ENCODE results near the gene PTAR1.

The PTAR1 gene

GRCh38 chr9:69750085-69750484 lies 9.7 kb downstream of the PTAR1 start:
- no peak overlapping the region for H3K27ac ChIP-seq (ENCODE audit: low read depth, low read length)
- no peak overlapping the region for H3K4me3 ChIP-seq (ENCODE audit: low read depth, low read length)
- no peaks in the 10 kb centered on the region for H3K27me3 ChIP-seq (ENCODE audit: control insufficient read depth, insufficient read depth, low read length)
- H3K4me1 ChIP-seq (ENCODE audit: control insufficient read depth, insufficient read depth, low read length), result peaks cover 54% of the 10 kb centered on the region
- H3K9ac ChIP-seq (ENCODE audit: low read length), result no peak overlapping the region
- no peaks in the 10 kb centered on the region for H3K9me3 ChIP-seq (ENCODE audit: control insufficient read depth, insufficient read depth, low read depth, low read length)
- H3K36me3 ChIP-seq (ENCODE audit: control insufficient read depth, insufficient read depth, low read length), result peaks cover 67% of the 10 kb centered on the region

DNA sequence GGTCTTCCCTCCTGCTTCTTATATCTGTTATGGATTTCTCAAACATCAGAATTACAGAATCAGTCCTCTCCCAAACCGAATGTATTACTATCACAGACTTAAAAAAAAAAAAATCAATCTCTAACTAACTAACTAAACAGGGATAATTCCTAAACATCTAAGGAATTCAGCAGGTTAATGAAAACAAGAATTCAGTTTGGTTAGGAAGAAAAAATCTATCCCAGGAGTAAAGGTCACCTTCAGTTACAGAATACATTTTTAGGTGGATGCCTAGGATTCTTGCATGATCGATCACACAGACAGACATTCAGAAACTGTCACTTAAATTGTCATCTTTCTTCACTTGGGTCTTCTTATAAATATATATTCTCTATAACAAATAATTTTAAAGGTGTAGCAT lies 11.5 kb downstream of the PTAR1 start:
- H3K27me3 ChIP-seq (ENCODE audit: control insufficient read depth, insufficient read depth, low read length), result no peaks in the 10 kb centered on the region
- H3K9me3 ChIP-seq (ENCODE audit: control insufficient read depth, insufficient read depth, low read depth, low read length), result no peaks in the 10 kb centered on the region
- no peak overlapping the region for H3K9ac ChIP-seq (ENCODE audit: low read length)
- H3K4me3 ChIP-seq (ENCODE audit: low read depth, low read length), result no peak overlapping the region
- H3K27ac ChIP-seq (ENCODE audit: low read depth, low read length), result no peak overlapping the region
- H3K36me3 ChIP-seq (ENCODE audit: control insufficient read depth, insufficient read depth, low read length), result peaks cover 66% of the 10 kb centered on the region
- peaks cover 49% of the 10 kb centered on the region for H3K4me1 ChIP-seq (ENCODE audit: control insufficient read depth, insufficient read depth, low read length)

DNA sequence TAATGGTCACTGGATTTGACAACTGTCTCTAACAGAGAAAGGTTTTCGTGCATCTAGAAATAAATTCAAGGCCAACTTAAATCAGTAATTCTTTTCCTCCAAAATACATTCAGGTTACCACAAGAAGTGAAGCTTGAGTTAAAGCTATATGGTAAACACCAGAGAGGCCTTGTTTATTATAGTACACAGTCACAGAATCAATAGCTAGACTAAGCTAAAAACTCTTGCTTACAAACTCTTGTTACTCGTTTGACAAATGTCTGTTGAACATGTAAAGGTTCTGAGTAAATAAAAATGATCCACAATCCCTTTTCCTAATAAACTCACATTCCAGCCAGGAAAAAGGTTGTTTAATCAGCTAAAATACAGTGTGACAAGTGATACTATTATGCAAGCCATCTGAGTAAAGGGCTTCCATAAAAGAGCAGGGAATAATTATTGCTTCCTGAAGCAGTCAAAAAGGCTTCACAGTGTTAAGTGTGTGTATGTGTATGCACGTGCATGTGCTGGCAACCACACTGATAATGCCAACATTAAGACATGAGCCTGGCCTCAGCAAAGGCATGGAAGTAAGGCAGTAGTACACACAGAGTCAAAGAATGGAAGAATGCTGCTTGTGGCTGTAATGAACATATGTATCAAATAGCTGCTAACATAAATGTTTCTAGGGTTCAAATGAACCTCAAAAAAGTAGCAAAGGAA lies 12.8 kb downstream of the PTAR1 start:
- no peaks in the 10 kb centered on the region for H3K27me3 ChIP-seq (ENCODE audit: control insufficient read depth, insufficient read depth, low read length)
- H3K4me1 ChIP-seq (ENCODE audit: control insufficient read depth, insufficient read depth, low read length), result peaks cover 40% of the 10 kb centered on the region
- no peak overlapping the region for H3K9ac ChIP-seq (ENCODE audit: low read length)
- 0 out of 2 replicates have a peak overlapping the region, but pooled peaks have one; percentile 8 for H3K27ac ChIP-seq (ENCODE audit: low read depth, low read length)
- H3K9me3 ChIP-seq (ENCODE audit: control insufficient read depth, insufficient read depth, low read depth, low read length), result no peaks in the 10 kb centered on the region
- H3K36me3 ChIP-seq (ENCODE audit: control insufficient read depth, insufficient read depth, low read length), result peaks cover 69% of the 10 kb centered on the region
- H3K4me3 ChIP-seq (ENCODE audit: low read depth, low read length), result no peak overlapping the region

DNA sequence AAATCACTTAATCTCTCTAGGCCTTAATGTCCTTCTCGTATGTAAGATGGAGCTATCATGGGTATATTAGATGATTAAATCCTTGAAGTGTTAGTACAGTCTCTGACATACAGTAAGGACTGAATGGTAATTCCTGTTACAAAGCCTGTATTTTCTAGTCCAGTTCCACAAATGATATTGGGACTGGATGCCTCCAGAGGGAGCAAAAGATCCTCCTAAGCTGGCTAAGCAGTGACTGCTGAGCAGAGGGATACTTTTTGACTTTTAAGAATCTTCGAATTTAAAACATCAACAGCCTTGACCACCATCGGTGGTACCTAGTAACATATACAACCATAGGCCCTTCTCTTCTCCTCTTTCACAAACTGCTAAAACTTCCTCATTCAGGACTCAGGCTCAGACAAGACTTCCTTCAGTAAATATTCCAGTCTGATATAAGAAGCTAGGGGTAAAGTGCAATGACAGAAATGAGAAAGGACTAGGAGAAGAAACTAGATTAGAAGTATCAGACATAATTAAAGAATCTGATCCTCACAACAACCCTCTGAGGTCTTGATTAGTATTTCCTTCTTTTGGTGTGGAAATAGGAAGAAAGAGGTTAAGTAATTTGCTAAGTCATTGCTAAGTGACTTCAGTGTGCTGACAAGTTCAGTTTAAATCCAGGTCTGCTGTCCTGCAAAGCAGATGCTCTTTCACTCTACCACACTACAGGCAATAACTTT lies 13.9 kb downstream of the PTAR1 start:
- Histone ChIP-seq H3K9ac (ENCODE audit: low read length) (no peak overlapping the region), H3K4me1 (ENCODE audit: control insufficient read depth, insufficient read depth, low read length) (peaks cover 30% of the 10 kb centered on the region), H3K27ac (ENCODE audit: low read depth, low read length) (peak overlapping the region; percentile 8), H3K27me3 (ENCODE audit: control insufficient read depth, insufficient read depth, low read length) (no peaks in the 10 kb centered on the region), H3K9me3 (ENCODE audit: control insufficient read depth, insufficient read depth, low read depth, low read length) (no peaks in the 10 kb centered on the region), H3K36me3 (ENCODE audit: control insufficient read depth, insufficient read depth, low read length) (peaks cover 77% of the 10 kb centered on the region), H3K4me3 (ENCODE audit: low read depth, low read length) (no peak overlapping the region)

DNA sequence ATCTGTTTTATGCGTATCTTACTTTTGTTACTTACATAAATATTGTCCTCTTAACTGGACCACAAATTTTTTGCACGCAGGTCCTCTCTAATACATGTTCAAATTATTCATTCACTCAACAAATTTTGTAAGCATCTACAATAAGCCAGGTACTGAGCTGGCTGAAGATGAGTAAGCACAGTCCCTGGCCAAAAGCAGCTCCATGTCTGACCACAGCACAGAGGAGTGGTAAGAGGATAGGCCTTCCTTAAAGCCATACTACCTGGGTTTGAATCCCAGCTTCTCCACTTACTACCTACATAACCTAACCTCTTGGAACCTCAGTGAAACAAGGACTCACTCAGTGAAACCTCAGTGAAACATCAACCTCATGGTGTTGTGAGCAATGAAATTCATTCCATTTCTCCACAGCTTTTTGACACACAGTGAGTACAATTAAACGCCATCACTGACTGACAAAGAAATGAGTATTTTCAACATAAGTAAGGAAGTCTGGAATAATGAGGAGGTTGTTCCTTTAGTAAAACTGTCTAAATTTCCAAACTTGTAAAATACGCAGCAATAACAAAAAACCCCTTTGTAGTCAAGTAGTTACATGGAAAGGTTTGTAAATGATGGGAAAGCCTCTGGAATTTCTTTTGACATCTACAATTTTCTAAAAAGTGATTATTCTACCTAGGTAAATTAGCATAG lies 15.0 kb downstream of the PTAR1 start:
- 0 out of 2 replicates have a peak overlapping the region, but pooled peaks have one; percentile 31 for H3K27ac ChIP-seq (ENCODE audit: low read depth, low read length)
- peaks cover 25% of the 10 kb centered on the region for H3K4me1 ChIP-seq (ENCODE audit: control insufficient read depth, insufficient read depth, low read length)
- no peak overlapping the region for H3K9ac ChIP-seq (ENCODE audit: low read length)
- H3K36me3 ChIP-seq (ENCODE audit: control insufficient read depth, insufficient read depth, low read length), result peaks cover 77% of the 10 kb centered on the region
- no peaks in the 10 kb centered on the region for H3K27me3 ChIP-seq (ENCODE audit: control insufficient read depth, insufficient read depth, low read length)
- no peak overlapping the region for H3K4me3 ChIP-seq (ENCODE audit: low read depth, low read length)
- H3K9me3 ChIP-seq (ENCODE audit: control insufficient read depth, insufficient read depth, low read depth, low read length), result no peaks in the 10 kb centered on the region

GRCh38 chr9:69743930-69744329 lies 15.9 kb downstream of the PTAR1 start:
- no peak overlapping the region for H3K9ac ChIP-seq (ENCODE audit: low read length)
- H3K27me3 ChIP-seq (ENCODE audit: control insufficient read depth, insufficient read depth, low read length), result no peaks in the 10 kb centered on the region
- no peaks in the 10 kb centered on the region for H3K9me3 ChIP-seq (ENCODE audit: control insufficient read depth, insufficient read depth, low read depth, low read length)
- peaks cover 23% of the 10 kb centered on the region for H3K4me1 ChIP-seq (ENCODE audit: control insufficient read depth, insufficient read depth, low read length)
- 0 out of 2 replicates have a peak overlapping the region, but pooled peaks have one; percentile 29 for H3K27ac ChIP-seq (ENCODE audit: low read depth, low read length)
- peaks cover 77% of the 10 kb centered on the region for H3K36me3 ChIP-seq (ENCODE audit: control insufficient read depth, insufficient read depth, low read length)
- H3K4me3 ChIP-seq (ENCODE audit: low read depth, low read length), result no peak overlapping the region

DNA sequence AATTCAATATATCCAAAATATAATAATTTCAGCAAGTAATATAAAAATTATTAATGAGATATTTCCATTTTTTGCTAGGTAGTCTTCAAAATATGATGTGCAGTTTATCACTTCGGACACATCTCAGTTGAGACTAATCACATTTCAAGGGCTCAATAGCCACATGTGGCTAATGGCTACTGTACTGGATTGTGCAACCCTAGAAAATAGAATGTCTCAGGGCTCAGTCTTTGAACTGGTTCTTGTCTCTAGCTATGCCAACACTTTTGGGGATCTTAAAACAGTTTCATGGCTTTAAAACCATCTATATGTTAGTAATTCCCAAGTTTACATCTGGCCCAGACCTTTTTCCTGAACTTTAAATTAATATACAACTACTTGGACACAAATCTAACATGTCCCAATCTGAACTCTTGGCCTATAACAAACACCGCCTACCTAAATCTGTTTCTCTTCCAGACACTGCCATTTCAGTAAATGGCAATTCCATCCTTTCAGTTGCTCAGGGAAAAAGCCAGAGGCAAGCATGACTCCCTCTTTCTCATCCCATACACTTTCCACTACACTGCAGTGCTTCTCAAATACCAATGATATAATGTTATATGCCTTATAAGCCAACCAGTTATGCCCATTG lies 18.8 kb downstream of the PTAR1 start:
- H3K9ac ChIP-seq (ENCODE audit: low read length), result no peak overlapping the region
- peaks cover 7% of the 10 kb centered on the region; the same call in 1 of the 2 replicates for H3K4me1 ChIP-seq (ENCODE audit: control insufficient read depth, insufficient read depth, low read length)
- H3K4me3 ChIP-seq (ENCODE audit: low read depth, low read length), result no peak overlapping the region
- H3K9me3 ChIP-seq (ENCODE audit: control insufficient read depth, insufficient read depth, low read depth, low read length), result no peaks in the 10 kb centered on the region
- peaks cover 74% of the 10 kb centered on the region for H3K36me3 ChIP-seq (ENCODE audit: control insufficient read depth, insufficient read depth, low read length)
- H3K27me3 ChIP-seq (ENCODE audit: control insufficient read depth, insufficient read depth, low read length), result no peaks in the 10 kb centered on the region
- H3K27ac ChIP-seq (ENCODE audit: low read depth, low read length), result no peak overlapping the region

DNA sequence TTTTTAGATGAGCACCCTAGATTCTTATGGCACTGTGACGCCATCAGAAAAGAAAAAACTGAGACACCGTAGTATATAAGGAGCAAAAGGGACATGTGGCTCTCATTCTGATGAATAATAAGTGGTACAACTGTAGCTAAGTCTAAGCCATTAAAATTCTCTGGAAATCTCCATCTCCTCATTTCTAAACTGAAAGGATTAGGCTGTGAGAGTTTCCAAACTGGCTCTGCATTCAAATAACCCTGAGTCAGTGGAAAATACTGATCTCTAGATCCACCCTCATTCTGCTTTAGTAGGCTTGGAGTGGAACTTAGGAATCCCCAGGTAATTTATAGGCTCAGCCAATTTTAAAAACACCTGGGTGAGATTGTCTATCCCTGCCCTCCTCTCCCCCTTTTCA lies 28.5 kb downstream of the PTAR1 start:
- Histone ChIP-seq H3K9me3 (ENCODE audit: control insufficient read depth, insufficient read depth, low read depth, low read length) (no peaks in the 10 kb centered on the region), H3K4me3 (ENCODE audit: low read depth, low read length) (no peak overlapping the region), H3K9ac (ENCODE audit: low read length) (no peak overlapping the region), H3K36me3 (ENCODE audit: control insufficient read depth, insufficient read depth, low read length) (peaks cover 84% of the 10 kb centered on the region), H3K27me3 (ENCODE audit: control insufficient read depth, insufficient read depth, low read length) (no peaks in the 10 kb centered on the region), H3K4me1 (ENCODE audit: control insufficient read depth, insufficient read depth, low read length) (no peaks in the 10 kb centered on the region), H3K27ac (ENCODE audit: low read depth, low read length) (no peak overlapping the region)

DNA sequence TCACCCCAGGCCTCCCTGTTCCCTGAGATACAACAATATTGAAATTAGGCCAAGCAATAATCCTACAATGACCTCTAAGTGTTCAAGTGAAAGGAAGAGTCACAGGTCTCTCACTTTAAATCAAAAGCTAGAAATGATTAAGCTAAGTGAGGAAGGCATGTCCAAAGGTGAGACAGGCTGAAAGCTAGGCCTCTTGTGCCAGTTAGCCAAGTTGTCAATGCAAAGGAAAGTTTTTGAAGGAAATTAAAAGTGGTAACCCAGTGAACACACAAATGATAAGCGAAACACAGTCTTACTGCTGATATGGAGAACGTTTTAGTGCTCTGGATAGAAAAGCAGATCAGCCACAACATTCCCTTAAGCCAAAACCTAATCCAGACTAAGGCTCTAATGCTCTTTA lies 39.8 kb downstream of the PTAR1 start:
- no peak overlapping the region for H3K27ac ChIP-seq (ENCODE audit: low read depth, low read length)
- peaks cover 6% of the 10 kb centered on the region; the same call in 1 of the 2 replicates for H3K9me3 ChIP-seq (ENCODE audit: control insufficient read depth, insufficient read depth, low read depth, low read length)
- no peak overlapping the region for H3K9ac ChIP-seq (ENCODE audit: low read length)
- H3K4me3 ChIP-seq (ENCODE audit: low read depth, low read length), result no peak overlapping the region
- no peaks in the 10 kb centered on the region for H3K4me1 ChIP-seq (ENCODE audit: control insufficient read depth, insufficient read depth, low read length)
- H3K27me3 ChIP-seq (ENCODE audit: control insufficient read depth, insufficient read depth, low read length), result no peaks in the 10 kb centered on the region
- peaks cover 94% of the 10 kb centered on the region for H3K36me3 ChIP-seq (ENCODE audit: control insufficient read depth, insufficient read depth, low read length)

DNA sequence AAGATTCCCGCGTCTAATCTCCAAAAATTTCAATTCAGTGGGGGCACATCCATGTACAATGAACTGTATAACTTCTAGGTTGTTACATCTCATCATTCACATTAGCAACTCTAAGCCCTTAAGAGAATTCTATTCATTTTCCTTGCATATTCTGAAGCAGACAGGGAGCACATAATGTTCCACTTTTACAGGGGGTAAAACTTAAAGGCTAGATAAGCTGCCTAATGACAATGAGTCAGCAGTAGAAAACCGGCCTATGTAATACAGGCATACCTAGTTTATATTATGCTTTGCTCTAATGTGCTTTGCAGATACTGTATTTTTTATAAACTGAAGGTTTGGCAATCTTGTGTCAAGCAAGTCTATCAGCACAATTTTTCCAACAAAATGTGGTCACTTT lies 40.4 kb downstream of the PTAR1 start:
- H3K27ac ChIP-seq (ENCODE audit: low read depth, low read length), result no peak overlapping the region
- peaks cover 6% of the 10 kb centered on the region; the same call in 1 of the 2 replicates for H3K9me3 ChIP-seq (ENCODE audit: control insufficient read depth, insufficient read depth, low read depth, low read length)
- no peaks in the 10 kb centered on the region for H3K4me1 ChIP-seq (ENCODE audit: control insufficient read depth, insufficient read depth, low read length)
- H3K36me3 ChIP-seq (ENCODE audit: control insufficient read depth, insufficient read depth, low read length), result peaks cover 89% of the 10 kb centered on the region
- H3K4me3 ChIP-seq (ENCODE audit: low read depth, low read length), result no peak overlapping the region
- H3K27me3 ChIP-seq (ENCODE audit: control insufficient read depth, insufficient read depth, low read length), result no peaks in the 10 kb centered on the region
- H3K9ac ChIP-seq (ENCODE audit: low read length), result no peak overlapping the region
